ENCODE results near the gene USP15. TPM values are rescaled to one million over a fixed set of nuclear protein-coding genes. Genes with fewer than 3 reads are reported as not detected.
"Not testable (repeated sequence)": the region's sequence is repeated elsewhere in the genome, so short reads cannot be mapped to it uniquely, and the experiment has no call there.

USP15 gene
- total RNA-seq, 2 donors from 2014 or later: 27.9 to 29.1 TPM

- TF ChIP-seq CTCF (conservative IDR thresholded peaks at IDR 0.05): no peak
- H3K4me3 ChIP-seq (ENCODE audit: low read length): no peak overlapping the region
- H3K27me3 Mint-ChIP-seq (ENCODE audit: insufficient read depth): peaks cover 8% of the 10 kb centered on the region
- no peaks in the 10 kb centered on the region for H3K36me3 ChIP-seq (ENCODE audit: control insufficient read depth, insufficient read depth, low read length)
- H3K4me1 Mint-ChIP-seq: no peaks in the 10 kb centered on the region
- H3K4me1 ChIP-seq (ENCODE audit: control insufficient read depth, insufficient read depth, low read length): no peaks in the 10 kb centered on the region
- H3K9me3 Mint-ChIP-seq: peaks cover 34% of the 10 kb centered on the region
- no peak overlapping the region for H3K27ac Mint-ChIP-seq
- H3K9me3 ChIP-seq (ENCODE audit: control insufficient read depth, low read length): peaks cover 38% of the 10 kb centered on the region
- no peak overlapping the region for H3K27ac ChIP-seq (ENCODE audit: low read depth, low read length)
- no peak overlapping the region for H3K4me3 Mint-ChIP-seq
- no peaks in the 10 kb centered on the region for H3K36me3 Mint-ChIP-seq (ENCODE audit: low read depth)
- H3K9ac ChIP-seq (ENCODE audit: extremely low read depth, low read length, poor library complexity, severe bottlenecking): no peak overlapping the region
- DNase-seq: no peak
- H3K27me3 ChIP-seq (ENCODE audit: control insufficient read depth, insufficient read depth, low read length, poor library complexity, severe bottlenecking): no peaks in the 10 kb centered on the region
Observed at GRCh38 chr12:62459976-62460375, 199.8 kb downstream of the USP15 start.

GRCh38 chr12:62461171-62461837 is 201.1 kb downstream of the USP15 start:
- not testable (repeated sequence) for H3K27me3 ChIP-seq (ENCODE audit: control insufficient read depth, insufficient read depth, low read length, poor library complexity, severe bottlenecking); H3K4me1 ChIP-seq (ENCODE audit: control insufficient read depth, insufficient read depth, low read length); H3K4me3 Mint-ChIP-seq; DNase-seq; H3K4me3 ChIP-seq (ENCODE audit: low read length); H3K36me3 ChIP-seq (ENCODE audit: control insufficient read depth, insufficient read depth, low read length); H3K36me3 Mint-ChIP-seq (ENCODE audit: low read depth); H3K4me1 Mint-ChIP-seq; H3K27me3 Mint-ChIP-seq (ENCODE audit: insufficient read depth); H3K9ac ChIP-seq (ENCODE audit: extremely low read depth, low read length, poor library complexity, severe bottlenecking); H3K27ac Mint-ChIP-seq; H3K27ac ChIP-seq (ENCODE audit: low read depth, low read length)
- H3K9me3 ChIP-seq (ENCODE audit: control insufficient read depth, low read length): peaks cover 38% of the 10 kb centered on the region
- WGBS, 2 experiments (ENCODE audit: insufficient coverage in 1 of 2, insufficient read length in 1 of 2): 81 to 93% methylated on average over 4 to 32 of the region's 32 CpGs
- H3K9me3 Mint-ChIP-seq: peaks cover 26% of the 10 kb centered on the region

- not testable (repeated sequence) for H3K4me1 ChIP-seq (ENCODE audit: control insufficient read depth, insufficient read depth, low read length); H3K9ac ChIP-seq (ENCODE audit: extremely low read depth, low read length, poor library complexity, severe bottlenecking); H3K27ac ChIP-seq (ENCODE audit: low read depth, low read length); H3K4me1 Mint-ChIP-seq; H3K27me3 ChIP-seq (ENCODE audit: control insufficient read depth, insufficient read depth, low read length, poor library complexity, severe bottlenecking); DNase-seq; H3K27ac Mint-ChIP-seq; H3K36me3 ChIP-seq (ENCODE audit: control insufficient read depth, insufficient read depth, low read length); H3K36me3 Mint-ChIP-seq (ENCODE audit: low read depth); H3K4me3 ChIP-seq (ENCODE audit: low read length); H3K4me3 Mint-ChIP-seq; H3K27me3 Mint-ChIP-seq (ENCODE audit: insufficient read depth)
- peaks cover 38% of the 10 kb centered on the region for H3K9me3 ChIP-seq (ENCODE audit: control insufficient read depth, low read length)
- peaks cover 26% of the 10 kb centered on the region for H3K9me3 Mint-ChIP-seq
- 78 to 100% methylated on average over 2 to 7 of the region's 7 CpGs for WGBS, 2 experiments (ENCODE audit: insufficient coverage in 1 of 2, insufficient read length in 1 of 2)
Observed at GRCh38 chr12:62463252-62463651, 203.0 kb downstream of the USP15 start.

Other genes with a start within 250 kb of the USP15 start
- 10 to 100 TPM; 30.3 to 43.3 TPM for gene MON2, start 206.4 kb downstream of the USP15 start, total RNA-seq

Measured in endodermal cell (in vitro differentiated cells).